ENCODE results near the gene GRAMD4.

DNA sequence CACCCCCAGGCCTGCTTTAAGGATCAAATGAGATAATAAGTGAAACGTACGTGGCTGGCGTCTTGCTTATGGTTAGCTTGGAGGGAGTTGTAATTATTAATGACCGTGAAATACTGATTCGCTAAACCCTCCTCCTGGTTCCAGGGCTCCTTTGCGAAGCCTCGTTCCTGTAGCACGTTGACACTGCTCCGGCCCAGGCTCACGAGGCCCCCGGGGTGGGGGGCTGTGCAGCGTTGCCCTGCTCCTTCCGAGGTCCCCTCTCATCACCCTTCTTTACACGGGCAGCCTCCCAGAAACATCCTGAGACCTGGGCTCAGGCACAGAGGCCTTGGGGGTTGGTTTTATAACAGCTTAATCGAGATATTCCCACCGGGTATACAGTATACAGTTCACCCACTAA, 9.1 kb downstream of the GRAMD4 start:
- TF ChIP-seq, protein P1, sequence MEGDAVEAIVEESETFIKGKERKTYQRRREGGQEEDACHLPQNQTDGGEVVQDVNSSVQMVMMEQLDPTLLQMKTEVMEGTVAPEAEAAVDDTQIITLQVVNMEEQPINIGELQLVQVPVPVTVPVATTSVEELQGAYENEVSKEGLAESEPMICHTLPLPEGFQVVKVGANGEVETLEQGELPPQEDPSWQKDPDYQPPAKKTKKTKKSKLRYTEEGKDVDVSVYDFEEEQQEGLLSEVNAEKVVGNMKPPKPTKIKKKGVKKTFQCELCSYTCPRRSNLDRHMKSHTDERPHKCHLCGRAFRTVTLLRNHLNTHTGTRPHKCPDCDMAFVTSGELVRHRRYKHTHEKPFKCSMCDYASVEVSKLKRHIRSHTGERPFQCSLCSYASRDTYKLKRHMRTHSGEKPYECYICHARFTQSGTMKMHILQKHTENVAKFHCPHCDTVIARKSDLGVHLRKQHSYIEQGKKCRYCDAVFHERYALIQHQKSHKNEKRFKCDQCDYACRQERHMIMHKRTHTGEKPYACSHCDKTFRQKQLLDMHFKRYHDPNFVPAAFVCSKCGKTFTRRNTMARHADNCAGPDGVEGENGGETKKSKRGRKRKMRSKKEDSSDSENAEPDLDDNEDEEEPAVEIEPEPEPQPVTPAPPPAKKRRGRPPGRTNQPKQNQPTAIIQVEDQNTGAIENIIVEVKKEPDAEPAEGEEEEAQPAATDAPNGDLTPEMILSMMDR (IDR thresholded peaks at IDR 0.05), result no peak
- no peak for TF ChIP-seq POLR2A (IDR thresholded peaks at IDR 0.05)

Measured in testis (tissue), 2 donors.